ENCODE data around the gene GPHB5.
"Not testable (repeated sequence)": the region's sequence is repeated elsewhere in the genome, so short reads cannot be mapped to it uniquely, and the experiment has no call there.

Gene GPHB5, protein sequence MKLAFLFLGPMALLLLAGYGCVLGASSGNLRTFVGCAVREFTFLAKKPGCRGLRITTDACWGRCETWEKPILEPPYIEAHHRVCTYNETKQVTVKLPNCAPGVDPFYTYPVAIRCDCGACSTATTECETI

DNA sequence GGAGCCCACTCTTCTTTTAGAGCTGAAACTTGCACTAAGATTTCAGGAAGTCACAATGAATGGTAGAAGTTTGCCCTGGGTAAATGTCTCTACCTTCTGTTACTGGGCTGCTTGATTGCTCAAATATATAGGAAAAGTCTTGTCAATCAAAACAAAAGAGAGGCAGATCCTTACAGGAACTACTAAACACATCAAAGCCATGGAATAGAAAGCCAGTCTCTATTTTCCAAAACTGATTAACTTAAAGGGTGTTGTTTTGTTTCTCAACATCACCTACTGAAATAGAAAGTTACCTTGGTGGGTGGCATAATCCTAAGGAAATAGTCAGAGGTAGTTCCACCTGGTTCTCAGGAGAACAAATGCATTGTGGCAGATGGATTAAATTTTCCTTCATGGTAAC is at the start of gene GPHB5:
Gene GPHB5, minus strand, starts transcription at position 101 of the 400 bp plus-strand sequence. CDS start 1,086 bp downstream, outside the sequence.
- no peak for DNase-seq (ENCODE audit: low read depth)

DNA sequence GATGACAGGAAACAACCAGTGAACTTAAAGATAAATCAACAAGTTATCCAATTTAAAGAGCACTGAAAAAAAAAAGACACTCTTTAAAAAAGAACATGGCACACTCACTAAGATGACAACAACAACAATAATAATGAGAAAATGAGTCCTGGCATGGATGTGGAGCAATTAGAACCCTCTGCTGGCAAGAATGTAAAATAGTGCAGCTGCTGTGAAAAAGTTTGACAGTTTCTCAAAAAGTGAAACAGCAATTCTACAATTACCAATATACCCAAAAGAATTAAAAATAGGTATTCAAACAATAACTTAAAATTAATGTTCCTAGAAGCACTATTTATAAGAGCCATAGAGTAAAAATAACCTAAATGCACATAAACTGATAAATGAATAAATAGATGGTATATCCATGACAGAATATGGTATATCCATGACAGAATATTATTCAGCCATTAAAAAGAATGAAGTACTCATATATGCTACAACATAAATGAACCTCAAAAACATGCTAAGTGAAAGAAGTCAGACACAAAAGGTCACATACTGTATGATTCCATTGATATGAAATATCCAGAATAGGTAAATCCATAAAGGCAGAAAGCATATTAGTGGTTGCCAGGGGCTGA is 49.1 kb upstream of the GPHB5 start:
- DNase-seq (ENCODE audit: low read depth): no peak

- no peak for DNase-seq (ENCODE audit: low read depth)
Measured at GRCh38 chr14:63362389-63362819, 43.7 kb upstream of the GPHB5 start.

DNA sequence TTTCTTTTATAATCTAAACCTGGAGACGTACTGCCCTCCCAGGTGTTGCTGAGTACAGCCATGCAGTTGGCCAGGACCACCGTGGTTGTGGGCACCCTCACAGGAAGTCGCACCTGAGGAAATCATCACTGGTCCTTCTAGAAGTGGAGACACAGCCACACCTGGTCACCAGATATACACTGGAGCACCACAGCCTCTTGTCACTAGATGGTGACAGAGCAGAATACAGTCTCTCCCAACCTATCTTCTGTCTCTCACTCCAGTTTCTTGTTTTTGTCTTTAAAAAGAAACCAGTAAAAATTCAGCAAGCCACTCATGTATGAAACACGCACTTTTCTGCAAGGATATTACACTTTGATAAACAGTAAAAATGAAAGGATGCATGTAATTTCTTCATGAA is 43.1 kb upstream of the GPHB5 start:
- DNase-seq (ENCODE audit: low read depth): no peak

- DNase-seq (ENCODE audit: low read depth): no peak
Measured at GRCh38 chr14:63357841-63358240, 39.1 kb upstream of the GPHB5 start.

DNA sequence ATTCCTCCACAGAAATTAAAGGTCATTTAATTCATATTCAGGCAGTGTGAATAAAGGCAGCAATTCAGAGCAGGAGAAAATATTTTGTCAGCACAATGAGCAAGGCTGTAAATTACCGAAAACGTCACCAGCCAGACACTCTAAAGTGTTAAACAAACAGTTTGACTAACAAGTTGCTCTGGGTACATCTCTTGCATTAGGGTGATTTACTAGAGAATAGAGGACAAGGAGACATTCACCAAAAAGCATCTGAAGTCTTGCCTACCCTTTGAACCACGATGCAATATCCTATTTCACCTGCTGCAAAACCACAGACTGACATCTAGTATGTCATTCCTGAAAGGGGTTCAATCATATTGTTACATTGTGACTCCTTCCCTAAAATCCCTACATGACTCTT is 27.1 kb upstream of the GPHB5 start:
- DNase-seq (ENCODE audit: low read depth): no peak

DNA sequence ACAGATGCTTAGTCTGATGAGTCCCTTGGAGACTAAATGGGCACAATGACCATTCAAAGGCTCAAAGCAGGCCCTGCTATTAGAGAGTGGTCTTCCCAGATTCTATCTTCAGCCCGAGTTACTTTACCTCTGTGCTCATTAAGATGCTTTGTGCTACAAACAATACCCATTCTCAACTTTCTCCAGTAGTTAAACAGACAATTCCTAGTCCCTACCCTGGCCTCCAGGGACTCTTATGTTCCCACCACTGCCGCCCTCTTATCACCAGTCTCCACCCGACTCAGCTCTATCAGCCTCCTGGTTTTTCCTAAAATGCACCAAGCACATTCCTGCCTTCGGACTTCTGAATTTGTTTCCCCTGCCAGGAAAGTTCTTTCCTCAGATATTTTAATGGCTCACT is 25.6 kb upstream of the GPHB5 start:
- DNase-seq (ENCODE audit: low read depth): no peak

DNA sequence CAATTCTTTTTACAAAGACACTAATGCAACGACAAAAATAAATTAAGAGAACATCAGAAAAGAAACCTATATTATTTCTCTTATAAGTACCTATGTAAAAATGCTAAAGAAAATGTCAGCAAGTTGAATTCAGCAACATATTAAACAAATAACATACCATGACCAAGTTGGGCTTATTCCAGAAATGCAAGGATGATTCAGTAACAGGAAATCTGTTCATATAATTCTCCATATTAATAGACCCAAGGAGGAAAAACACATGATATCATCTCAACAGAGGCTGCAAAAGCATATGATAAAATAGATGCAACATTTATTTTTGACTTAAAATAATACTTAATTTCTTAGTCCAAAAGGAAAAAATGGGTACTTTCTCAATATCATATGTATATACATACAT is 25.1 kb upstream of the GPHB5 start:
- DNase-seq (ENCODE audit: low read depth): peak; percentile 33

GRCh38 chr14:63342371-63342770 is 23.6 kb upstream of the GPHB5 start:
- DNase-seq (ENCODE audit: low read depth): peak; percentile 9

DNA sequence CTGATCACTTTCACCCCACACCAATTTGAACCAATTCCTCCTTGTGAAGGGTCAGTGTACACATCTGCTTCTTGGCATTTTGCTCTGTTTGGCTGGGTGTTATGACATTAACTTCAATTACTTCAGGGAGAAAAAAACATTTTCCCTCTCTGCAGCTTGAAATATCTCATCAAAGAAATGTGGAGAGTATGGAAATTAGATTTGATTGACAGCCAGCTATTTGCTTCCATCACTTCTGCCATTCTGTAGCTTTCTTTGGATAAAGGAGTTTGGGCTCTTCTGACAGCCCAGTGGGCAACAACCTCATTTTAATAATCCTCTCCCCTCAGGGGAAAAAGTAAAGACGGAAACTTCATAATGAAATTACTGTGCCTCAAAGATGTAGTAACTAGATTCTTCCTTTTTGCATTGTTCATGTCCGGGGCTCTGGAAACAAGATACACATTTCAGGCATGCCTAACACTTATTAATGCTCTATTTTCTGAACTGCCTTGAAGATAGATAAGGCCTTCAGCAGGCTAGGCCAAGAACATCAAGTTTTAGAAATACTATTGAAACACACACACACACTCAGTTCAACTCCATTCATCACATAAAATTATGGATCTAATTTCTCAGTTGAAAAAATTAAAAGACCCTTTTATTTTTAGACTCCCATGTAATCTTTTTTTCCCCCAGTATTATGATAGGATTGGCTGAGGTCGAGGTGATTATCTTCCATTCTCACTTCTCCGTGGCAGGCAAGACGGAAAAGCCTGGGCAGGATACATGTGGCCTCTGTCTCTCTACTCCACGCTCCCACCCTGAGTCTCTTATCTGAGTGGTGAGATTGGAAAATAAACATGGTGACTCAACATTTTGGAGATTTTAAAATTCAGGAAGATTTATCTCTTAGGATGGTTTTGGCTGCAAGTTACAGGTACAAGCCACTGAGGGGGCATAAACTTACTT is 10.3 kb upstream of the GPHB5 start:
- no peak for DNase-seq (ENCODE audit: low read depth)

DNA sequence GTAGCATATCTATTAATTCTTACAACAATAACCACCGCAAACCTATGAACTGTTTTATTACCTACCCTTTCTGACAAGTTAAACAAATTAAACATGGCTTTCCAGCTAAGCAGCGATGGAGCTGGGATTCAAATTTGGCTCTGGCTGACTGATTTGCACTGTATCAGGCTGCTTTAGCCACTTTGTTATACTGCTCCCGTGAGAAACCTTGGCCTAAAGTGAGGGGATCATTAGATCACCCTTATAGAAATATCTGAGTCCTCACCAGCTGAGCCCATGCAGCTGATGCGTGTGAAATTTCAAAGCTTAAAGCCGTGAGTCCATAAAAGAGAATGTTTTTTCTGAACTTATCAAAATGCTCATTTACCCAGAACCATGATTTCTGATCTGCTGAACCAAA is 8.1 kb upstream of the GPHB5 start:
- DNase-seq (ENCODE audit: low read depth): no peak

GRCh38 chr14:63322897-63323573 is 4.3 kb upstream of the GPHB5 start:
- DNase-seq (ENCODE audit: low read depth): no peak

DNA sequence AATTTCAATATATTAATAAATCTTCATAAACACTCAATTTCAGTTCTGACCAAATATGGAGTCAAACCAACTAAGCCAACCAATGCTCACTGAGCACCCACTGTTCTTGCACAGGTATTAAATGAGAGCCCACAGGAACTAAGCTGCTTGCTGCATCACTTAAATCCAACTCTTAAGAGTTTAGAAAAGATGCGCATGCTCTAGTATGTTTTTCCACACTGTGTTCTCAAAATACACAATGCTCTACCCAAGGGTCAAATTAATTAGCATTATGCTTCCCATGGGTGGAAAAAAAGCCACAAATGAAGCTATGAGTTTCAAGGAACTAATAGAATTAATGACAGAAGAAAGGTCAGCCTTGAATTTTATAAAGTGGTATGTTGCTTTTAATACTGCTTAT is 3.7 kb upstream of the GPHB5 start:
- DNase-seq (ENCODE audit: low read depth): no peak

DNA sequence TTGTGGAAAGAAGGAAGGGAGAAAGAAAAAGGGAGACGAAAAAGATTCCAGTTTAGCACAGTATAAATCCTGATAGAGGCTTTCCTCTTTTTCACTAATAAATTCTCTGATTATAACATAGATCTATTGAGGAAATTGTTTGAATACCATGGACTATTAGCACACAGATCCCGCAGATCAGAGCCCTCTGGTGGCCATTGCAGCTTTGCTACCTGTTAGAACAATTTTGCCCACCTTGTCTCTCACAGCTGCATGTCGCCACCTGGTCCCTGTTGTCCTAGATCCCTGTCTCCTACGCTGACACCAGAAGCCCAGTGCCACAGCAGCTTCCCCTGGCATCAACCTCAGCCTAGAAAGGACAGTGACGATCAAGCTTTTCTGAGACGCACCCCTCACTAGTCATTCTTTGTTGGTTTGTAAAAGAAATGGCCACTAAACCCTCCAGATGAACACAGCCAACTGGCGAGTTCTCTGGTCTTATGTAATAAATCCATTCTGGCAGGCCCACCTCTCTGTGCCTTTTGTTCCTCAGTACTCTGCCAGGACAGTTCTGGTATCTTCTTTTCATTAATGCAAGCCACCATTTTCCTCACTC is 9.9 kb downstream of the GPHB5 start:
- no peak for DNase-seq (ENCODE audit: low read depth)

DNA sequence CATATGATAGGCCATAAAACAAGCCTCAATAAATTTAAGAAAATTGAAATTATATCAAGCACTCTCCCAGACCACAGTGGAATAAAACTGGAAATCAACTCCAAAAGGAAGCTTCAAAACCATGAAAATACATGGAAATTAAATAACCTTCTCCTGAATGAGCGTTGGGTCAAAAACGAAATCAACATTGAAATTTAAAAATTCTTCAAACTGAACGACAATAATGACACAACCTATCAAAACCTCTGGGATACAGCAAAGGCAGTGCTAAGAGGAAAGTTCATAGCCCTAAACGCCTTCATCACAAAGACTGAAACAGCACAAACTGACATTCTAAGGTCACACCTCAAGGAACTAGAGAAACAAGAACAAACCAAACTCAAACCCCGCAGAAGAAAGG is 14.3 kb downstream of the GPHB5 start:
- DNase-seq (ENCODE audit: low read depth): not testable (repeated sequence)

GRCh38 chr14:63301891-63302534 is 16.7 kb downstream of the GPHB5 start:
- no peak for DNase-seq (ENCODE audit: low read depth)

DNA sequence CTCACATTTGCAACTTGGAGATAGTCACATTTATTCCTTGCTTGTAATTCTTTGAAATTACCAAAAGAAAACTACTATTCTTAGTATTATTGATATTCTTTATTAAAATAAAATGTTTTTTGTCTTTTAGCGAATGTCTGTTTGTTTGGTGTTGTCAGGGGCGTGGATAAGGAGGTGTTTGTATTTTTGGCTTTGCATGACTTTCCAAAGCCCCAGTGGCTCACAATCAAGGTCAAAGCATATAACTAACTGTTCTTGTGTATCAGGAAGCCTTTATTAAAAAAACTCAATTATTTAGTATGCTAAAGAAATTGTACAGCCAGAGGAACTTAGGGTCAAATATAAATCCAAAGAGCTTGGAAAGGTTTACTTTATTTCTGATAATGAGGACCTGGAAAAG is 17.9 kb downstream of the GPHB5 start:
- no peak for DNase-seq (ENCODE audit: low read depth)

DNA sequence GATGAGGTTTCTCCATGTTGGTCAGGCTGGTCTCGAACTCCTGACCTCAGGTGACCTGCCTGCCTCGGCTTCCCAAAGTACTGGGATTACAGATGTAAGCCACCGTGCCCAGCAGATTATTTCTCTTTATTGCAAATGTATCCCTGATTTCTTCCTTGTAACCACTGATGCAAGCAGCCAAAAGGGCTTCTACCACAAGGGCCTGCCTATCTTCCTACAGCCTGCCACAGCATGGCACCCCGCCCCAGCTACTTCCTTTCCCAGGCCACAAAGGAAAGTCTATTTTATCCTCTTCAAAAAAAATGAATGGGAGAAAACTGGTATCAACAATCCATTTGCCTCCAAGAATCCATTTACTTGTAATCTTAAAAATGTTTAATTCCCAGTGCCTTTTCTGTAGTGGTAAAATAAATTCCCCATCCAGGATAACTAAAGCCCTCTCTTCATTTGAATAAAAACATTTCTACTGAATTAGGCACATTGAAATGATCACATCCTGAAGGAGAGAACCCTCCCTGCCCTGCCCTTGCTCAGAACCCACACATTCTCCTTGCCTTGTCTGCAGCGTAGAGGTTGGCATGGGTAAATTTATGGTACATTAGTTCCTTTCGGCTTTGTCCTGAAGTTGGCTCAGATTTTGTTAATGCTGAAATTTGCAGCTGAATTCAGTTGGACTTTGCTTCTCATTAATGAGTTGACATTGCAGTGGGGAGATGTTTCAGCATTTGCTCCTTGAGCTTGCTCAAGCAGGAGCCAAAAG is 19.2 kb downstream of the GPHB5 start:
- DNase-seq (ENCODE audit: low read depth): no peak

- no peak for DNase-seq (ENCODE audit: low read depth)
Measured at GRCh38 chr14:63297372-63298063, 21.2 kb downstream of the GPHB5 start.

DNA sequence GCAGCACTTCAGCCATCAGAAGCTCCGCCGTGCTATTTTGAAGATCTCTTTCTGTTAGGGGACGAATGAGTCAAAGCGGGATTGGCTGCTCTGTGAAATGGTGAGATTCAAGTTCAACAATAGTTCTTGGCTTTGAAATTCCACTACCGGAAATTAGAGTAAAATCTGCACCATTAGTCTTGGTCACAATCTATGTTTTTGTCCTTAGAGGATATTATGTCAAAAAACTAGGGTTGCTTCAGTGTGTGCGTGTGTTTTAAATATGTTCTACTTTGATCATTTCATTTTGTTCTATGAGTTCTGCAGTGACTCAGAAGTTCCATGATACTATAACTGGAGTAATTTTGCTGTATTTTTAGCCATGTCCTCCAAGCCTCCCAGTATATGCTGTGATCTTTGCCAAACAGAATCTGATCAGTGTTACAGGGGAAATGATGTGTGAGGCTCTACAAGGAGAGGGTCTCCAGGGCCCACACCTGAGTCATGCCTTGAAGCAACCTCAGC is 22.6 kb downstream of the GPHB5 start:
- DNase-seq (ENCODE audit: low read depth): no peak

All from fibroblast of the conjunctiva (primary cell).